Kidney epithelial cell (primary cell): ENCODE measurements around the gene SIN3B. TPM values are rescaled to one million over a fixed set of nuclear protein-coding genes. Genes with fewer than 3 reads are reported as not detected.

Source experiments
- DNase-seq: peaks from one replicate; pipeline ENCODE4 v3.0.0-alpha.2; 2010; ENCODE audit warnings: low read depth
- H3K27me3 ChIP-seq: 2 replicates; pipeline ENCODE4 v1.6.0; 2011; ENCODE audit warnings: low read length; ENCODE audit not compliant: control insufficient read depth, insufficient read depth
- H3K36me3 ChIP-seq: 2 replicates; pipeline ENCODE4 v1.5.1; 2011; ENCODE audit warnings: low read length; ENCODE audit not compliant: control insufficient read depth, insufficient read depth
- H3K4me3 ChIP-seq: 2 replicates; pipeline ENCODE4 v1.5.1; 2011; ENCODE audit warnings: low read depth, mild to moderate bottlenecking, control low read depth, low read length
- total RNA-seq: library from RNA; depleted of rRNA; stranded (reverse); fragments of >200 nt; gene quantifications from 2 replicates; pipeline ENCODE4 v1.2.3, GENCODE V29; 2015
- TF ChIP-seq, protein P1 (sequence below): IDR thresholded peaks from 2 replicates; pipeline ENCODE4 v1.5.1; 2011; ENCODE audit warnings: mild to moderate bottlenecking, moderate library complexity, low read length, control low read depth, inconsistent platforms; ENCODE audit not compliant: insufficient read depth, poor library complexity, severe bottlenecking

The SIN3B gene
- total RNA-seq, 1 donor from 2014 or later: 36.6 TPM

DNA sequence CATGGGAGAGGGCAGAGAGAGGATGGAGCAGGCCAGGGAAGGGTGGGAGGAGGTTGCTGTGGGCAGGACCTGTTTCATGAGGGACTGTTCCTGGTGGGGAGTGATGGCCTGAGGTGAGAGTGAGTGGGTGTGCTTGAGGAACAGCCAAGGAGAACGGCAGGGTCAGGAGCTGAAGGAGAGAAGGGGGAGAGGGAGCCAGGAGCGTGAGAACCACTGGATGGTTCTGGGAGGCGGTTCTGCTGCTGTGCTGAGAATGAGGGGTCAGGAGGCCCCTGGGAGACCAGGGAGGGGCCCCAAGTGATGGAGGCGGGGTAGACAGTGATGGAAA is 7.8 kb downstream of the SIN3B start:
- TF ChIP-seq, protein P1, sequence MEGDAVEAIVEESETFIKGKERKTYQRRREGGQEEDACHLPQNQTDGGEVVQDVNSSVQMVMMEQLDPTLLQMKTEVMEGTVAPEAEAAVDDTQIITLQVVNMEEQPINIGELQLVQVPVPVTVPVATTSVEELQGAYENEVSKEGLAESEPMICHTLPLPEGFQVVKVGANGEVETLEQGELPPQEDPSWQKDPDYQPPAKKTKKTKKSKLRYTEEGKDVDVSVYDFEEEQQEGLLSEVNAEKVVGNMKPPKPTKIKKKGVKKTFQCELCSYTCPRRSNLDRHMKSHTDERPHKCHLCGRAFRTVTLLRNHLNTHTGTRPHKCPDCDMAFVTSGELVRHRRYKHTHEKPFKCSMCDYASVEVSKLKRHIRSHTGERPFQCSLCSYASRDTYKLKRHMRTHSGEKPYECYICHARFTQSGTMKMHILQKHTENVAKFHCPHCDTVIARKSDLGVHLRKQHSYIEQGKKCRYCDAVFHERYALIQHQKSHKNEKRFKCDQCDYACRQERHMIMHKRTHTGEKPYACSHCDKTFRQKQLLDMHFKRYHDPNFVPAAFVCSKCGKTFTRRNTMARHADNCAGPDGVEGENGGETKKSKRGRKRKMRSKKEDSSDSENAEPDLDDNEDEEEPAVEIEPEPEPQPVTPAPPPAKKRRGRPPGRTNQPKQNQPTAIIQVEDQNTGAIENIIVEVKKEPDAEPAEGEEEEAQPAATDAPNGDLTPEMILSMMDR: no peak
- H3K27me3 ChIP-seq: no peaks in the 10 kb centered on the region
- no peak for DNase-seq
- H3K4me3 ChIP-seq: no peak overlapping the region
- H3K36me3 ChIP-seq: peaks cover 7% of the 10 kb centered on the region

DNA sequence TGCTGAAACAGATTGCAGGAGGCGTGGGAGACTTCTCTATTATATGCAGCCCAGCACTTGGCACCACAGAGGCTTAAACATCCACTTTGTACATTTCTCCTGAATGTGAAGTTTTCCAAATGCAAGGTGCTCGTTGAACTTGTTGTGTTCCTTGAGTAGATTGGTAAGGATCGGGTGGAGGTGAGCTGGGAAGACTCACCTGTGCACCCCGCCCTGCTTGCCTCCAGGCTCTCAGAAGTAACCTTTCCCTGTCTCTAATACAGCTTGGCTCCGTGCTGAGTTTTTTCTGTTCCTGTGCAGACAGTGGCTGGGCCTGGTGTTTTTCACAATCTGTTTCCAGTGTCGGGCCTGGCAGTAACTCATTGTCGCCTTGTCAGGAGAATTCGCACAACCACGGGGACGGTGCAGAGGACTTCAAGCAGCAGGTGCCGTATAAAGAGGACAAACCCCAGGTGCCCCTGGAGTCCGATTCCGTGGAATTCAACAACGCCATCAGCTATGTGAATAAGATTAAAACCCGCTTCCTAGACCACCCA is 12.3 kb downstream of the SIN3B start:
- TF ChIP-seq, protein P1: no peak
- Histone ChIP-seq H3K36me3 (peaks cover 2% of the 10 kb centered on the region), H3K4me3 (no peak overlapping the region), H3K27me3 (no peaks in the 10 kb centered on the region)
- no peak for DNase-seq

DNA sequence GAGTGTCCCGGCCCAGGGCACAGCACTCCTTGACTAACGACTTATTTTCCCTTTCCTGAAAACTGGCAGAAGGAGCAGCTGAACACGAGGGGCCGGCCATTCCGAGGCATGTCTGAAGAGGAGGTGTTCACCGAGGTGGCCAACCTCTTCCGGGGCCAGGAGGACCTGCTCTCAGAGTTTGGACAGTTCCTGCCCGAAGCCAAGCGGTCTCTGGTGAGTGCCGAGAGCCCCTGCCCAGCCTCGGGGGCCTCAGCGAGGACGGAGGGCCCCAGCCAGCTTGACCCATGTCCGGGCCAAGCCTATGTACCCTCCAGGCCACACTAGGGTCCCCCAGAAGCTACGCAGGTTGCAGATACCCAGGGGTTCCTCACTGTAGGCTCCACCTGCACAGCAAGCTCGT is 17.7 kb downstream of the SIN3B start:
- no peaks in the 10 kb centered on the region for H3K27me3 ChIP-seq
- H3K36me3 ChIP-seq: peaks cover 1% of the 10 kb centered on the region
- TF ChIP-seq, protein P1: no peak
- no peak overlapping the region for H3K4me3 ChIP-seq
- no peak for DNase-seq

DNA sequence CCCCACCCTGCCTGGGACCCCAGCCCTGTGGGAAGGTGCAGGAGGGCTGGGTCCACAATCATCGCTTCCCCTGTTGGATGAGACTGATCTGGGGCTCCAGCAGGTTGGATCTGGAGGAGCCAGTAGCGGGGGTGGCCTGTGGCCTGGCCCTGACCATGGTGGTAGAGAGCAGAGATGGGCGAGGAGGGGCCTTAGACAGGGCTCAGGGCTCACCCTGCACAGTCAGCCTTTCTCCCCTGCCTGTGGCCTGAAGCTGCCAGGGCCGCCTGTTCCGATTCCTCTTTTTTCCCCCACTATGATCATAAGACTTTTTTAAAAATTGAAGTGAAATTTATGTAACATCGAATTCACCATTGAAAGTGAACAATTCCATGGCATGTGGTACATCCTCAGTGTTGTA is 18.2 kb downstream of the SIN3B start:
- Histone ChIP-seq H3K36me3 (peaks cover 1% of the 10 kb centered on the region), H3K27me3 (no peaks in the 10 kb centered on the region), H3K4me3 (no peak overlapping the region)
- TF ChIP-seq, protein P1: no peak
- no peak for DNase-seq

DNA sequence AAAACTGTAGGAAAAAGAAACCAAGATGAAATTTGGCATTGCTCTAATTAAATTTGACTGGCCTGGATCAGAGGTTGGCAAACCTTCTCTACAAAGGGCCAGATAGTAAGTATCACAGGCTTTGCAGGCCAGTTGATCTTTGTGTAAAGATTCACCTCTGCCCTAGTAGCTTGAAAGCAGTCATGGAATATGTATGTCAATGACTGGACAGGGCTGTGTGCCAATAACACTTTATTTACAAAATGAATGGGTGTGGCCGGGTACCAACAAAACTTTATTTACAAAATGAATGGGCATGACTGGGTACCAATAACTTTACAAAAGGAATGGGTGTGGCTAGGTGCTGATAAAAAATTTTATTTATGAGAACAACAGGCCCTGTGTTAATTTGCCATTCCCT is 20.0 kb downstream of the SIN3B start:
- TF ChIP-seq, protein P1: no peak
- no peaks in the 10 kb centered on the region for H3K27me3 ChIP-seq
- DNase-seq: no peak
- H3K4me3 ChIP-seq: no peak overlapping the region
- H3K36me3 ChIP-seq: peaks cover 3% of the 10 kb centered on the region

DNA sequence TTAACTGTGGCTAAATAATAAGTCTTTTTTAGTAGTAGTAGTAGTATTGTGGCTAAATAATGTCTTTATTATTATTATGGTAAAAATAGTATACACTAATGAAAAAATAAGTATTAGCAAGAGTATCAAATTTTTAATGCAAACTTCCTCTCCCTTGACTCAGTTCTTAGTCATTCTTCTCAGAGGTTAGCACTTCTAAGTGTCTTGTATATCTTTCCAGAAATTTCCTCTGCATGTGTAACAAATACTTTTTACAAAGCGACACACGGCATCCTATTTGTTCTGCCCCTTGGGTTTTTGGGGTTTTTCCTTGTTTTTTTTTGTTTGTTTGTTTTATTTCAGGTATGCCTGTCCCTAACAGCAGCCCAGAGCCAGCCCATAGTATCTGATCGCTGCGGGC is 20.9 kb downstream of the SIN3B start:
- TF ChIP-seq, protein P1: no peak
- no peak for DNase-seq

More for the DNA sequence above, 20.9 kb downstream of the SIN3B start:
- Histone ChIP-seq H3K27me3 (no peaks in the 10 kb centered on the region), H3K4me3 (no peak overlapping the region), H3K36me3 (peaks cover 4% of the 10 kb centered on the region)
